Stimulated activated CD4-positive, alpha-beta T cell treated with anti-CD3 and anti-CD28 coated beads, Interleukin-4, amount 100 ng/mL, for 48 hours (primary cell): Measurements from ENCODE around the gene METTL8.
"Not testable (repeated sequence)": the region's sequence is repeated elsewhere in the genome, so short reads cannot be mapped to it uniquely, and the experiment has no call there.

Experiments
- DNase-seq, 2 donors: peaks; one replicate each; pipeline ENCODE4 v3.0.0-alpha.2; 2020; ENCODE audit warnings: low read depth in 2 of 2

The METTL8 gene

DNA sequence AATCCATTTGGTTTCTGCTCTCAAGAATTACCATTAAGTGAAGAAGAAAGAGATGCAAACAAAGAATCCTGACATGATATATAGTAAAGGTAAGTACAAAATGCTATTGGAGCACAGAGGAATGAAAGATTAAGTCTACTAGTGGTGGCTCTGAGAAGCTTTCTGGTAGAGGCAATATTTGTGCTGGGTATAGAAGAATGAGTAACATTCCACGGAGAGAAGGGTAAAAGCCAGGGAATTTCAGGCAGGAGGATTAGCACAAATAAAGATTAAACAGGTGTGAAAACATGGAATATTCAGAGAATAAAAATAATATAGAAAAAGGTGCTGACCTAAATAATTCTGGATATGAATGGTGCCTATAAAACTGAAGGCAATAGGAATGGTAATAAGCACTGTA, 31.8 kb downstream of the METTL8 start:
- DNase-seq = no peak

DNA sequence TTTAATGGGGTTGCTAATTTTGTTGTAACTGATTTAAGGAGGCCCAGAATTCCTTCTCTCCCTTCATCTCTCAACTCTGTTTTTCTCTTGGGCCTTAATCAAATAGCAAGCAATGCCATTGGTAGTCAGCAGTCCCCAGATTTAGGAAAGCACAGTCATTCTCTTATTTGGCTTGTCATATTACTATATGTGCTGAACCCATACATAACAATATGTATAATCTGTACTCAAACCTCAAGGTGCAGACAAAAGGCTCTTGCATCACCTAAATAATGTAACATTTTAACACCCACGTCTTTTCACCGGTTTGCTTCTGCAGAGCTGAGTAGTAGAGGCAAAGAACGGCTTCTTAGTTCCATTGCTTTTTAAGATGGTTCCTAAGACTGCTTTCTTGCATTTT, 33.4 kb downstream of the METTL8 start:
- no peak for DNase-seq

DNA sequence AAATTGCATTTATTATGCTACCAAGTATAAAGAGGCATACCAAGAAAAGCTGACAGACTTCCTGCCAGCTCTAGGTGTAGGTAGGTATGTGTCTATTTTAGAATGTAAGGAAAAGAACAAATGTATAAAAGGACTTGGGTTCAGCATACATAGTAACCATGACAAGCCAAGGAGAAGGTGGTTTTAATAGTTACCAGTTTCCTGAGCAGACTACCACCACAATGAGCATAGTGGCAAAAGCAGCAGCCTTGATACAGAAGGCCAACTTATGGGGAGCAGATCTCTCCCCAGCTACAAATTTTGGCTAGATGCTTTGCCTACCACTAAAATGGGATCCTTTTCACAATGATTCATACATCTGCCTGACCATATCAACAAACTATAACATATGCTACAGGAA, 34.5 kb downstream of the METTL8 start:
- no peak for DNase-seq

DNA sequence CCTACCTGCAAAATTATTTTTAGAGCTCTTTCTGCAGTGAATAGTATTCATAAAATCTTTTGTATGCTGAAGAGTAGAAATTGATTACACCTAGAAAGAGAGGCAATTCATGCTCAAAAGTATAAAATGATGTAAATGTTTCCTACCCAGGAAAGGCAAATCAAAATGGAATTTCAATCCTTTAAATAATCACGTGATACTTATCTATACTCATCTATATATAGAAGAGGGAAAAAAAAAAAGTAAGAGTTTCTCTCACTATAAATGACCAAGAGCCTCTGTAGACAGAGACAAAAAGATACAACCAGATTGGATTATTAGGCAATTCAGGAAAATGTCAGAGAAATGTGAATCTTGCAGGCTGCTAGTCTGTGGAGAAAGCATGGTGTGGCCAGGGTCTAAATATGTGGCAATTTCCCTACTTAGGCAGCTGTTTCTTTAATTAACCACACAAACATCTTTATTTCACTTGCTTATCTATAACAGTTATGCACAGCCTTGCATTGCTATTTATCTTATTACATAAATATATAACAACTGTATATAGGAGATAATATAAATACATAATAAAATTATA, 39.5 kb downstream of the METTL8 start:
- DNase-seq = no peak

DNA sequence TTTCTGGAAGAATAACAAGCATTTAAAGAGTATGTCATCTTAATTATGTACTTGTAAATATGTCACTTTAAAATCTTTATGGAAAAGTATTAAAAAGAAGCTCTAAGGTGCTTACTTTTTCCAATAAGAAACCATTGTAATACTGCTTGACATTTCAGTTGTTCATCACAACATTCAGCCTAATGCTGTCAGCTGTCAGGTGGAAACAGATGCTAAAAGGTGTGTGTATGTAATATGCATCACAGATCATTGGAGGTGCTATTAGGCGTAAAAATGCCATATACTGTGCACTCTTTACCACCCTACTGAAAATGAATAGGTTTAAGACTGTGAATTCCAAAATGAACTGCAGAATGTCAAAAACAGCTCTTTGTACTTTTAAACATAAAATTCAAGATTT, 40.3 kb downstream of the METTL8 start:
- DNase-seq = no peak

DNA sequence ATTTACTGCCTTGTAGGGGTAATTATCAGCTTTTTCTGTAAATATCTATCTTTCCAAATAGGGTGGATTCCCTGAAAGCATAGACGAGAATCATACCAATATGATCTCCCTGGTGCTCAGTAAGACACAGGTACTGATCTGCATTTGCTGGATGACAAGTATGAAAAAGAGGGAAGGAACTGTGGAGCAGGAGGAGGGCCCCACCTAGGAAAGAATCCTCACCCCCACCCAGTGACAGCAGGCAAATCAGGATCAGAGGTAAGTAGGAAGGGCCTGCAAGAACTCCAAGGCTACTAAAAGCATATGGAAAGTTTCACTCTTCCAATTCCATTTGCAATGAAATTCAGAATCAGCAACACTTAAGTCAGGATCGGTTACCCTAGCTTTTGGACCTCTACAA, 42.3 kb downstream of the METTL8 start:
- no peak for DNase-seq

DNA sequence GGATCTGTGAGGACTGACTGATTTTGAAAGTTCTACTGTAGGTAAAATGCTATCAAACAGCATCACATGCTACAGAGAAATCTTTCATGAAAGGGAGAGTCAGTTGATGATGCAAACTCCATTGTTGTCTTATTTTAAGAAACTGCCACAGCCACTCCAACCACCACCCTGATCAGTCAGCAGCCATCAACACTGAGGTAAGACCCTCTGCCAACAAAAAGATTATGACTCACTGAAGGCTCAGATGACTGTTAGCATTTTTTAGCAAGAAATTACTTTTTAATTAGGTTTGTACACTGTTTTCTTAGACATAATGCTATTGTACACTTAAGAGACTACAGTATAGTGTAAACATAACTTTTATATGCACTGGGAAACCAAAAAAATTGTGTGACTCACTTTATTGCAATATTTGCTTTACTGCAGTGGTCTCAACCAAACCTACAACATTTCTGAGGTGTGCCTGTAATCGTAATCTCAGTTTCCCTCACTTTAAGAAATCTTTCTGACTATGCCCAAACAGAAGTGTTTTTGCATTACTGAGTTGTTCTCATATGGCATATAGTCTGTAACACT, 42.8 kb downstream of the METTL8 start:
- no peak for DNase-seq

DNA sequence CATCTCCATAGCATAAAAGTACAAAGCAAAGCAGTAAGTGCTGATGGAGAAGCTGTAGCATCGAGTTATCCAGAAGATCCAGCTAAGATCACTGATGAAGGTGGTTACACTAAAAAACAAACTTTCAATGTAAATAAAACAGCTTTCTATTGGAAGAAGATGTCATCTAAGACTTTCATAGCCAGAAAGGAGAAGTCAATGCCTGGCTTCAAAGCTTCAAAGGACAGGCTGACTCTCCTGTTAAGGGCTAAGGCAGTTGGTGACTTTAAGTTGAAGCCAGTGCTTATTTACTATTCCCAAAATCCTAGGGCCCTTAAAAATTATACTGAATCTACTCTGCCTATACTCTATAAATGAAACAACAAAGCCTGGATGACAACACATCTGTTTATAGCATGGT, 44.0 kb downstream of the METTL8 start:
- no peak for DNase-seq

DNA sequence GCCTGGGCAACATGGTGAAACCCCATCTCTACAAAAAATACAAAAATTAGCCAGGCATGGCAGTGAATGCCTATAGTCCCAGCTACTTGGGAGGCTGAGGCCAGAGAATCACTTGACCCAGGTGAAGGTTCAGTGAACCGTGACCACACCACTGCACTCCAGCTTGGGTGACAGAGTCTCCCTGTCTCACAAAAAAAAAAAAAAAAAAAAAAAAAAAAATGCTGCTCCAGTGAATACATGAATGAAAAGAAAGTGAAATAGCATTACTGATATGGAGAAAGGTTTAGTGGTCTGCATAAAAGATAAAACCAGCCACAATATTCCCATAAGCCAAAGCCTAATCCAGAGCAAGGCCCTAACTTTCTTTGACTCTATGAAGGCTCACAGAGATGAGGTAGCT, 44.5 kb downstream of the METTL8 start:
- no peak for DNase-seq

DNA sequence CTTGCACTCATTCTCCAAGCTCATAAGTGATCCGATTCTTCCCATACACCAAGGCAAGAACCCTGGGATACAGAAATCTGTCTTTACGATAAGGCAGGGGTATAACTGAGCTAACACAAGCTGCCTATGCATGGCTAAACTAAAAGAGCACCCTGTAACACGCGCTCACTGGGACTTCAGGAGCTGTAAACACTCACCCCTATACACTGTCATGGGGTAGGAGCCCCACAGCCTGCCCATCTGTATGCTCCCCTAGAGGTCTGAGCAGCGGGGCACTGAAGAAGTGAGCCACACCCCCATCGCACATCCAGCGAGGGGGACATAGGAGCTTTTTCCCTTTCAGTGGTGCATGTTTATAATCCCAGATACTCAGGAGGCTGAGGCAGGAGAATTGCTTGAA, 46.7 kb downstream of the METTL8 start:
- no peak for DNase-seq

DNA sequence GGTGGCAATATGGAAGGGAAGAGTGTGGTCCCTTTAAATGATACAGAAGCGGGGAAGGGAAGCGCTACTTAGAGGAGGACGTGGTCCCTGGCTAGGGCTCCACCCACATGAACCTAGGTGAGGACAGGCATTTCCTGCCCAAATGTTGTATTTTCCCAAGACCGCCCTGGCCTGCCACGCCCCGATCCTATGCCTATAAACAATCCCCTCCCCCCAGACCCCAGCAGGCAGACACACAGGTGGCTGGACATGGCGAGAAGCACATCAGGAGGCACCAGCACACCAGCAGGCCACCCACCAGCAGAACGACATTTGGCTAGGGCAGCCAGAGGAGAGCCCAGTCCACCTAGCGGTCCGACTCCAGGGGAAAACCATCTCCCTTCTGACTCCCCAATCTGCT, 47.2 kb downstream of the METTL8 start:
- DNase-seq = no peak

DNA sequence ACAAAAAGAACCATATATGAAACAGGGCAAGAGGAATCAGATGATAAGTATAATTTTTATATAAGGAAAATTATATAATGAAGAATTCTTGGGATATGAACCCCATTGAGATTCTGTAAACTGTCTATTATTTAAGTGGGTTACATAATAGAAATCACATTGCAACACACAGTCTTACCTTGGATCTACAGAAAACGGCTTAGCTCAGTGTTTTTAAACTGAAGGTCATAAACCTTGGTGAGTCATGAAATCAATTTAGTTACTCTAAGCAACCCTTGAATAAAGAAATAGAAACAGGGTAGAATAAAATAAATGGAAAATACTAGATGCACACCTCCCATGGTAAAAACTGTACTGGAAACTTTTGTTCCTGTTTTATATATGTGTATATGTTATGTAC, 50.7 kb downstream of the METTL8 start:
- no peak for DNase-seq

DNA sequence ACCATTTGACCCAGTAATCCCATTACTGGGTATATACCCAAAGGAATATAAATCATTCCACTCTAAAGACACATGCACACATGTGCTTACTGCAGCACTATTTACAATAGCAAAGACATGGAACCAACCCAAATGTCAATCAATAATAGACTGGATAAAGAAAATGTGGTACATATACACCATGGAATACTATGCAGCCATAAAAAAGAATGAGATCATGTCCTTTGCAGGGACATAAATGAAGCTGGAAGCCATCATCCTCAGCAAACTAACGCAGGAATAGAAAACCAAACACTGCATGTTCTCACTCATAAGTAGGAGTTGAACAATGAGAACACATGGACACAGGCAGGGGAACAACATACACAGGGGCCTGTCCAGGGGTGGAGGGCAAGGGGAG, 51.6 kb downstream of the METTL8 start:
- DNase-seq = not testable (repeated sequence)

DNA sequence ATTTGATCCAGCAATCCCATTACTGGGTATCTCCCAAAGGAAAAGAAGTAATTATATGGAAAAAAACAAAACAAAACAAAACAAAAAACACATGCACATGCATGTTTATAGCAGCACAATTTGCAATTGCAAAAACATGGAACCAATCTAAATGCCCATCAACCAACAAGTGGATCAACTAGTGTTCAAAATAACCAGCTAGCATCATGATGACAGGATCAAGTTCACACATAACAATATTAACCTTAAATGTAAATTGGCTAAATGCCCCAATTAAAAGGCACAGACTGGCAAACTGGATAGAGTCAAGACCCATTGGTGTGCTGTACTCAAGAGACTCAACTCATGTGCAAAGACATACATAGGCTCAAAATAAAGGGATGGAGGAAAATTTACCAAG, 55.9 kb downstream of the METTL8 start:
- not testable (repeated sequence) for DNase-seq

DNA sequence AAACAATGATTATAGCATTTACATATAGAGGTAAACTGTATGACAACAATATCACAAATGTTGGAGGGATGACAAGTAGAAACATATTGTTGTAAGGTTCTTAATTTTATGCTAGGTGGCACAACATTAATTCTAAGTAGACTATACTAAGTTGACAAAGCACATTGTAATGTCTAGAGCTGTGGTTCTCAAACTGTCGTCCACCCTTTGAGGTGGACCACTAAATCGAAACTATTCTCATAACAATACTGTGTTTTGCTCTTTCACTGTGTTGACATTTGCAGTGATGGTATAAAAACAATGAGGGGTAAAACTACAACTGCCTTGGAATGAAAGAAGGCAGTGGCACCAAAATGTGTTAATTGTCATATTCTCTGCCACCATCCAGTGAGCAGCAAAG, 66.1 kb downstream of the METTL8 start:
- DNase-seq = no peak

DNA sequence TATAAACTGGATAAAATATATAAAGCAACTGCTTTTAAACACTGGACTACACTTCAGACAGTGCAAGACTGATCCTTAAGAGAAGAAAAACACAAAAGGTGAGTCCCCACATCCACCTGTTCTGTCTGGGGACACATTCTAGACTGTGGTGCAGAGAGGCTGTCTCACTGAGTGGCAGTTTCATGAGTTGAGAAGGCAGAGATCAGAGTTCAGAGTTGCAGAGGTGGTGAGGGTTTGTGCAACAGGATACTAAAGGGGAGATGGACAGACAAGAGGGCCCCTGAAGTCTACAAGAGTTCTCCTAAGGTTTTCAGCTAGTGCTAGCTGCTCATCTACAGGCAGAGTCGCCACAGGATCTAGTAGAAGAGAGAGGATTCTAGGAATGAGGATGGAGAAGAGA, 68.0 kb downstream of the METTL8 start:
- DNase-seq = no peak

DNA sequence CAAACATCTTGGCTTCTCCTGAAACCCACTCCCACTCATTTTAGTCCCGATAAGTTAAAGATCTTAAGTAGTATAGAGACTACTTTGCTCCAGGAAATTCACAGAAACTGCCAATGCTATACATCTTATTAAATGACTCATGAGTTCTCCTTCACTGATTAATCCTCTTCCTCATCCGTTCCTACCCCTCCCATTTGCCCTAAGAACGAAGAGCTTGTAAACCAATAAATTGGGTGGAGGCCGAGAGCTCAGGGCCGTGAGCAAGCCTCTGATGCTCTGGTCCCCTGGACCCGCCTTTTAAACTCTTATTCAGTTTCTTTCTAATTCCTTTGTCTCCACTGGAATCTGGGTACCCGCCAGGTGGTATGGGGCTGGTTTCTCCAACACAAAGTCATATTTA, 68.6 kb downstream of the METTL8 start:
- no peak for DNase-seq

DNA sequence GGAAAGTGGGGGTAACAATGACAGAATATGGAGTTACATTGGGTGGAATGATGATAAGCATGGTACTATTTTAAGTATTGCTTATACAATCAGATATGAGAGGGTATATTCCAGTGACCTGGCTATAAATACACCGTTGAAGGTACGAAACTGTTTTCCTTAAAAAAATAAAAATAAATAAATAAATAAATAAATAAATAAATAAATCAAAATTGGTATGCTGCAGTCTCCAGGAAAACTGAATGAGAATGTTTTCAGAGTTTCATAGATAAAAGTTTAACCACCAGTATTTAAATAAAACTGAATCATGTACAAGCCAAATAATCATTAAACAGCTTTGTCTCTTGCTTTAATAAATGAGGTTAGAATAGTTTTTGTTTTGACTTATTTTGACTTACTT, 71.4 kb downstream of the METTL8 start:
- no peak for DNase-seq

DNA sequence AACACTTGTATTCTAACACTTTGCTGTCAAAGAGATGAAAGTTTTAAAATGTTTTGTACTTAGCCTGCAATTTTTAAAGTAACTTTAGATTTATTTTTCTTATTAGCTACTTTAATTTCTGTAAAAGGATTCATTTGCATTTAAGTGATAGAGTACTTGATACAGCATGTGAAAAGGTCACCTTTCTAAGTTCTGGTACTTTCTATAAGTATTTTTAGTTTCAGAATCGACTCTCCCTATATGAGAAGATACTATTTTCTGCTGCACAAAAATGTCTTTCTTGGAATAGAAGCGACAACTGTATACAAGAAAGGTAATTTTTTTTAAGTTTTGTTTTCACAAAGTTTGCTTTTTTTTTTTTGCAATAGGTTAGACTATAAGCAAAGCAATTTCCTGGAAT, 72.9 kb downstream of the METTL8 start:
- DNase-seq = no peak

DNA sequence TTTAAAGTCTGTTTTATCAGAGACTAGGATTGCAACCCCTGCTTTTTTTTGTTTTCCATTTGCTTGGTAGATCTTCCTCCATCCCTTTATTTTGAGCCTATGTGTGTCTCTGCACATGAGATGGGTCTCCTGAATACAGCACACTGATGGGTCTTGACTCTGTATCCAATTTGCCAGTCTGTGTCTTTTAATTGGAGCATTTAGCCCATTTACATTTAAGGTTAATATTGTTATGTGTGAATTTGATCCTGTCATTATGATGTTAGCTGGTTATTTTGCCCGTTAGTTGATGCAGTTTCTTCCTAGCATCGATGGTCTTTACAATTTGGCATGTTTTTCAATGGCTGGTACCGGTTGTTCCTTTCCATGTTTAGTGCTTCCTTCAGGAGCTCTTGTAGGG, 80.0 kb downstream of the METTL8 start:
- DNase-seq = not testable (repeated sequence)

DNA sequence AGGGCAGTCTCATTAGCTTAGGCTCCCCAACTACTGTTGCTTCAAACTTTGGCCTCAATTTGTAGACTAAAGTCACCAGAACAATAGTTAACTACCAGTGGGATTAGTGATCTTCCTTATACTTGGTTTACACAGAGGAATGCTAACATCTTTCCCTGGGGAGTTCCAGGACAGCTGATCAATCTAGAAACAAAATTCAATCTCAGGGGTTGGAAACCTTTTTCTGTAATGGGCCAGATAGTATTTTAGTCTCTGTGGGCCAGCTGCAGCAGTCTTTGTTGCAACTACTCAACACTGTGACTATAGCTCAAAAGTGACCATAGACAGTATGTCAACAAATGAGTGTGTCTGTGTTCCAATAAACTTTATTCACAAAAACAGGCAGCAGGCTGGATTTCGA, 85.7 kb downstream of the METTL8 start:
- DNase-seq = no peak

DNA sequence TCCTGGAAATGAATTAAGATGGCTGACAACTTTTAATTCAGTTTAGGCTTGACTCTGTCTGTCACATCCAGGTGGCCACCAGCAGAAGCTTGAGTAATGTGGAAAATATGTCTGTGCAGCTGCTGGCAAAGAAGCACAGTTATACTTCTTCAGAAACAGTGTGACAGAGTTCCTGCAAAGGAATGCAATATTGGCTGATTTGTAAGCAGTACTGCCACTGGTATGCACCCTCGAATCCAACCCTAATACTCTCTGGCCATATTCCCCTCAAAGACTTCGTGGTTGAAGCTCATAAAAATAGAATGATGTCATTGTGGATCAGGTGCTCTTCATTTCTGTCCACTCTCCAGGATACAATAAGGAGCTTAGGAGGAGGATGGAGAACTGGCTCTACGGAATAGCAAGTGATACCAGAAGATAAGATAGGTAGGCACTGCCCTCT, 86.2 kb downstream of the METTL8 start:
- no peak for DNase-seq

DNA sequence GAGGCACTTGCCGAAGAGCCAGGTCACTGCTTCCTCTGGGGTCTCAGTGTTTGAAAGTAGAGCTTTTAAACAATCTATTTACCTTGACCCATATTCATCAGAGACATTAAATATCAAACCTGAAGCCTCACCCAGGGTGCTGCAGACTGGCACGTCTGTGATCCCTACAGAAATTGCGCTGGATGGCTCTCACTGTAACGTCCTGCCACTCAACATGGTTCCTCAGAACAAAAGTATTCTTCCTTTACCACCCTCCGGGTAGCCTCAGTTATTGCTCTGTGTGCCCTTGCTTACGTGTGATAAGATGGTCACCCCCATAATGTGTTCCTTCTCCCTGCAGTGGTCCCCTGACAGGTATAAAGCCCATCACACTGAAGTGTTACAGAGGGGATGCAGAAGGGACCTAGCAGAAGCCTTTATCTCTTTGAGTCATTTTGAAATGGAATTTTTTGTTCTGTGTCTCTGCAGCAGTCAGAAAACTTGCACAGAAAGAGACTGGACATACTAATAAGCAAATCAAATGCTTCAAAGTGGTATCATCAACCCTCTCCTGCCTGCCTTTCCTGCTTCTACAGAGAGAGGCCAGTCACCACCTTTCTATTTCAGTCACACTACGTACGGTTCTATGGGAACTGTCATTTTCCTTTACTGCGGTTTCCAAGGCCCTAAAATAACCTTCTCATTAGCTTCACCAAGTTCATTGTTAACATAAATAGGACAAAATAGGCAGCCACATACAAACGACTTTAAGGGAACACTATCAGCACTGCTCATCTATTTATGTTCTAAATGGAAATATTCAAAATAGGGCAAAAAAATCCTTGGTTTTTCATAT, 86.8 kb downstream of the METTL8 start:
- DNase-seq = no peak
